ENCODE measurements around the gene SNIP1. TPM values are rescaled to one million over a fixed set of nuclear protein-coding genes. Genes with fewer than 3 reads are reported as not detected.
"Not testable (repeated sequence)": the region's sequence is repeated elsewhere in the genome, so short reads cannot be mapped to it uniquely, and the experiment has no call there.

The SNIP1 gene
- total RNA-seq, 1 donor from 2014 or later: 19.3 TPM

- H3K36me3 ChIP-seq (ENCODE audit: control insufficient read depth, insufficient read depth, low read length): peaks cover 1% of the 10 kb centered on the region
- no peaks in the 10 kb centered on the region for H3K27me3 ChIP-seq (ENCODE audit: control insufficient read depth, insufficient read depth, low read length)
- no peak for TF ChIP-seq CTCF (IDR thresholded peaks at IDR 0.05; ENCODE audit: insufficient read depth, low read length, poor library complexity, severe bottlenecking)
- H3K4me3 ChIP-seq (ENCODE audit: low read depth, low read length): no peak overlapping the region
- DNase-seq (ENCODE audit: low read depth): no peak
Observed at GRCh38 chr1:37537378-37537777, 16.7 kb downstream of the SNIP1 start.

DNA sequence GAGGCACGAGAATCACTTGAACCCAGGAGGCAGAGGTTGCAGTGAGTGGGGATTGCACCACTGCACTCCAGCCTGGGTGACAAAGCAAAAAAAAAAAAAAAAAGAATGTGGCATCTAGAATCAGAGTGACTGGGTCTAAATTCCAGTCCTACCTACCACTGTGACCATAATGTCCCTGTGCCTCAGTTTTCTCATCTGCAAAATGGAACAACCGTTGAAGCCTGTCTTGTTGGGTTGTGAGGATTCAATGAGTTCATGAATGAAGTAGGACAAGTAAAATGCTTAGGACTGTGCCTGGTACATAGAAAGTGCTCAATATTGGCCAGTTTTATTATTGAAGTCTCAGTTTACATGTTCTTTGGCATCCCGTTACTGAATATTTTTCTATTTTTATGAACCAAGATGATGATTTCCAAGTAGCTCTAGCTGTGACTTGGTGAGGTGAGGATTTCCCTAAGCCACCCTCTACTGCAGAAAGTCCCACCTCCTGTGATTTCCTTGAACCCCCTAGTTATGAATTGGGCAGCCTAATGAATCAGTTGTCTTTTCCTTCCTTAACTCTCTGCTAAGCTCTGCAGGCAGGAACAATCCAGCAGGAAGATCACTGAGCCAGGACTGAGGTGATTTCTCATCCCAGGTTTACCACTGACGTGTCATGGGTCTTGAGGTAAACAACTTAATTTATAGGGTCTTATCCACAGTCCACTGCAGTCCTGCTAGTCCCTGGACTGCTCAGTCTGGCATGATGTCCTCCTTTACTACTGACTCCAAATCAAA is 20.6 kb downstream of the SNIP1 start:
- no peak for DNase-seq (ENCODE audit: low read depth)
- H3K4me3 ChIP-seq (ENCODE audit: low read depth, low read length): no peak overlapping the region
- H3K36me3 ChIP-seq (ENCODE audit: control insufficient read depth, insufficient read depth, low read length): no peaks in the 10 kb centered on the region
- no peaks in the 10 kb centered on the region for H3K27me3 ChIP-seq (ENCODE audit: control insufficient read depth, insufficient read depth, low read length)
- TF ChIP-seq CTCF (IDR thresholded peaks at IDR 0.05; ENCODE audit: insufficient read depth, low read length, poor library complexity, severe bottlenecking): no peak

- H3K4me3 ChIP-seq (ENCODE audit: low read depth, low read length); H3K27me3 ChIP-seq (ENCODE audit: control insufficient read depth, insufficient read depth, low read length); H3K36me3 ChIP-seq (ENCODE audit: control insufficient read depth, insufficient read depth, low read length): not testable (repeated sequence)
Observed at GRCh38 chr1:37532418-37533156, 21.5 kb downstream of the SNIP1 start.

GRCh38 chr1:37529888-37530287 is 24.2 kb downstream of the SNIP1 start:
- DNase-seq (ENCODE audit: low read depth); H3K27me3 ChIP-seq (ENCODE audit: control insufficient read depth, insufficient read depth, low read length); H3K36me3 ChIP-seq (ENCODE audit: control insufficient read depth, insufficient read depth, low read length); H3K4me3 ChIP-seq (ENCODE audit: low read depth, low read length): not testable (repeated sequence)

More at GRCh38 chr1:37532418-37533156, 21.5 kb downstream of the SNIP1 start:
- not testable (repeated sequence) for DNase-seq (ENCODE audit: low read depth)

GRCh38 chr1:37519613-37520012 is 34.5 kb downstream of the SNIP1 start:
- Histone ChIP-seq H3K27me3 (ENCODE audit: control insufficient read depth, insufficient read depth, low read length) (no peaks in the 10 kb centered on the region), H3K4me3 (ENCODE audit: low read depth, low read length) (no peak overlapping the region), H3K36me3 (ENCODE audit: control insufficient read depth, insufficient read depth, low read length) (no peaks in the 10 kb centered on the region)
- DNase-seq (ENCODE audit: low read depth): no peak
- TF ChIP-seq CTCF (IDR thresholded peaks at IDR 0.05; ENCODE audit: insufficient read depth, low read length, poor library complexity, severe bottlenecking): no peak

DNA sequence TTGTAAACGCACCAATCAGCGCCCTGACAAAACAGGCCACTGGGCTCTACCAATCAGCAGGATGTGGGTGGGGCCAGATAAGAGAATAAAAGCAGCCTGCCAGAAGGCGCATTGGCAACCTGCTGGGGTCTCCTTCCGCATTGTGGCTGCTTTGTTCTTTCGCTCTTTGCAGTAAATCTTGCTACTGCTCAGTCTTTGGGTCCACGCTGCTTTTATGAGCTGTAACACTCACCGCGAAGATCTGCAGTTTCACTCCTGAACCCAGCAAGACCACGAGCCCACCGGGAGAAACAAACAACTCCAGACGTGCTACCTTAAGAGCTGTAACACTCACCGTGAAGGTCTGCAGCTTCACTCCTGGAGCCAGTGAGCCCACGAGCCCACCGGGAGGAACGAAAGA is 35.2 kb downstream of the SNIP1 start:
- not testable (repeated sequence) for DNase-seq (ENCODE audit: low read depth); H3K27me3 ChIP-seq (ENCODE audit: control insufficient read depth, insufficient read depth, low read length); H3K4me3 ChIP-seq (ENCODE audit: low read depth, low read length); H3K36me3 ChIP-seq (ENCODE audit: control insufficient read depth, insufficient read depth, low read length)

DNA sequence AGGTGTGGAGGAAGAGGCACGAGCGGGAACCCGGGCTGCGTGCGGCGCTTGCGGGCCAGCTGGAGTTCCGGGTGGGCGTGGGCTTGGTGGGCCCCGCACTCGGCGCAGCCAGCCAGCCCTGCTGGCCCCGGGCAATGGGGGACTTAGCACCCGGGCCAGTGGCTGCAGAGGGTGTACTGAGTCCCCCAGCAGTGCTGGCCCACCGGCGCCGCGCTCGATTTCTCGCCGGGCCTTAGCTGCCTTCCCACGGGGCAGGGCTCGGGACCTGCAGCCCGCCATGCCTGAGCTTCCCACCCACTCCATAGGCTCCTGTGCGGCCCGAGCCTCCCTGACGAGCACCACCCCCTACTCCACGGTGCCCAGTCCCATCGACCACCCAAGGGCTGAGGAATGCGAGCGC is 35.9 kb downstream of the SNIP1 start:
- not testable (repeated sequence) for H3K36me3 ChIP-seq (ENCODE audit: control insufficient read depth, insufficient read depth, low read length); H3K27me3 ChIP-seq (ENCODE audit: control insufficient read depth, insufficient read depth, low read length); H3K4me3 ChIP-seq (ENCODE audit: low read depth, low read length); DNase-seq (ENCODE audit: low read depth)

DNA sequence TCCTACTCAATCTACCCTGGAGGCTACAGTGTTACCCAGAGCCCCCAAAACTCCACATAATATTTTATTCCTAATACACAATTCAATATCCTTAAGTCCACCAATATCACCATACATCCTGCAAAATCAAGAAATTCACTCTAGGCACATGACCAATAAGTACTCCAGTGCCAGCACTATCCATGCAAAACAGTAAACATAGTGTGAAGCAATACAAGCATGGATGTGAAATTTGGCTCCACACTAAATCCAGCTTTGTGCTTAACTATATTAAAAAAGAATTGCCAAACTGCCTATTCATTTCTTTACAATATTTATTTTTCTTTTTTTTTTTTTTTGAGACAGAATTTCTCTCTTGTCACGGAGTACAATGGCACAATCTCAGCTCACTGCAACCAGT is 36.5 kb downstream of the SNIP1 start:
- no peak for DNase-seq (ENCODE audit: low read depth)
- Histone ChIP-seq H3K27me3 (ENCODE audit: control insufficient read depth, insufficient read depth, low read length) (no peaks in the 10 kb centered on the region), H3K36me3 (ENCODE audit: control insufficient read depth, insufficient read depth, low read length) (peaks cover 2% of the 10 kb centered on the region)

More for the DNA sequence above, 36.5 kb downstream of the SNIP1 start:
- no peak for TF ChIP-seq CTCF (IDR thresholded peaks at IDR 0.05; ENCODE audit: insufficient read depth, low read length, poor library complexity, severe bottlenecking)
- no peak overlapping the region for H3K4me3 ChIP-seq (ENCODE audit: low read depth, low read length)

All from kidney epithelial cell (primary cell).